Stimulated activated CD4-positive, alpha-beta T cell treated with anti-CD3 and anti-CD28 coated beads, Interleukin-1b, Interleukin-23, amount 100 ng/mL, for 4 hours (primary cell): ENCODE results near the gene CRYBG2.
A peak's percentile ranks its signal among the peaks of the same experiment; 100 is the strongest.

ENCODE experiments used
- DNase-seq, 2 donors: peaks; one replicate each; pipeline ENCODE4 v3.0.0-alpha.2; 2020; ENCODE audit warnings: low read depth in 2 of 2

CRYBG2 gene

GRCh38 chr1:26372039-26372438, 18.1 kb upstream of the CRYBG2 start:
- no peak for DNase-seq

GRCh38 chr1:26370591-26371382, 16.9 kb upstream of the CRYBG2 start:
- DNase-seq = no peak

- DNase-seq = no peak
Measured at GRCh38 chr1:26368486-26368885, 14.6 kb upstream of the CRYBG2 start.

- no peak for DNase-seq
Measured at GRCh38 chr1:26368006-26368405, 14.1 kb upstream of the CRYBG2 start.

GRCh38 chr1:26367441-26367840, 13.5 kb upstream of the CRYBG2 start:
- DNase-seq = no peak

- no peak for DNase-seq
Measured at GRCh38 chr1:26364956-26365355, 11.0 kb upstream of the CRYBG2 start.

GRCh38 chr1:26363549-26364448, 9.9 kb upstream of the CRYBG2 start:
- DNase-seq = peak; percentile 80 to 84

- DNase-seq = no peak
Measured at GRCh38 chr1:26362331-26362730, 8.4 kb upstream of the CRYBG2 start.

GRCh38 chr1:26361605-26362122, 7.7 kb upstream of the CRYBG2 start:
- no peak for DNase-seq

- no peak for DNase-seq
Measured at GRCh38 chr1:26360807-26361604, 7.1 kb upstream of the CRYBG2 start.

- DNase-seq = peak; percentile 35 to 42
Measured at GRCh38 chr1:26359981-26360806, 6.3 kb upstream of the CRYBG2 start.

GRCh38 chr1:26358411-26359384, 4.8 kb upstream of the CRYBG2 start:
- peak in 1 of 2 donors; percentile 50 for DNase-seq

GRCh38 chr1:26357121-26357602, 3.2 kb upstream of the CRYBG2 start:
- DNase-seq = no peak

- no peak for DNase-seq
Measured at GRCh38 chr1:26356106-26356505, 2.2 kb upstream of the CRYBG2 start.

- no peak for DNase-seq
Measured at GRCh38 chr1:26354972-26355371, 1.0 kb upstream of the CRYBG2 start.

- no peak for DNase-seq
Measured at GRCh38 chr1:26353210-26353859, 595 bp downstream of the CRYBG2 start.

GRCh38 chr1:26352338-26352679, 1.6 kb downstream of the CRYBG2 start:
- no peak for DNase-seq

- no peak for DNase-seq
Measured at GRCh38 chr1:26351590-26352337, 2.2 kb downstream of the CRYBG2 start.
